ENCODE measurements around the gene VDAC1. TPM values are rescaled to one million over a fixed set of nuclear protein-coding genes. Genes with fewer than 3 reads are reported as not detected.

VDAC1 gene
- total and polyA plus RNA-seq, 2 of the 8 experiments (the other 6 are each of a cell fraction or from before 2014, with no cell fraction given): 111 to 301 TPM

DNA sequence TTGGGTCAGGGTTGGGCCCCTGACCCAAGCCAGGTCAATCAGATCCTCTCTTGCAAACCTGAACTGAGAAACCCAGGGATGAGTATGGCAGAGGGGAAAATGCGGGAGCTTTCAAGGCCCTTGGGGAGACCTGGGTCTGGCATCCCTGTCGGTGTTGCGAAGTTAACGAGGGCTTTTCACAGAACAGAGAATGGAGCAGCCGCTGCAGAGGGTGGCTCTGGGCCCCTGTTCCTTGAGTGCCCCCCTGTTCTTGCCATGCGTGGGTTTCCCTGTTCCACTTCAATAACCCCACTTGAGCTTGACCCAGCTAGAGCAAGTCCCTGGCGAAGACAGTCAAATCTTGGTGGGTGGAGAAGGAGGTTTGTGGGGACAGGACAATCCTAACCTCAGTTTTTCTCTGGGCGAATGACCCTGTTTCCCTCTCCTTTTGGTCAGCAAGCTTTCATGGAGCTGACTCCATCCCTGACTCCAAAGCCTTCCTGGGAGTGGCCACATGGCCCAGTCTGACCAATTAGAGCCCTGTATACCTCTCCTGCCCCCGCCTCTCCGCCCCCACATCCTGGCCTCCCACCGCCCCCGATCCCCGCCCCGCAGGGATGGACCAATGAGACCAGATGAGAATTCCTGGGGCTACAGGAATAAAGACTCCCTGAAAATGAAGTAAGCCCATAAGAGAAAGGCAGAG lies 2.9 kb upstream of the VDAC1 start:
- H3K4me2 ChIP-seq (ENCODE audit: insufficient read depth in 1 of 2, low read depth in 2 of 2, low read length in 2 of 2): peak overlapping the region; percentile 31 to 40; a peak in 2 of 4 replicates

More for the DNA sequence above, 2.9 kb upstream of the VDAC1 start:
- Histone ChIP-seq H2BK20ac (ENCODE audit: low read length) (no peak overlapping the region), H2BK15ac (ENCODE audit: low read length) (no peak overlapping the region), H2BK12ac (ENCODE audit: low read depth, low read length) (no peak overlapping the region; the same call in 1 of the 2 replicates), H2AFZ (ENCODE audit: low read length) (peak overlapping the region; percentile 79), H3K79me2 (ENCODE audit: control insufficient read depth in 1 of 2, insufficient read depth in 2 of 2, low read length in 2 of 2) (peaks cover 15 to 17% of the 10 kb centered on the region in 2 experiments), H3K18ac (ENCODE audit: extremely low read depth, low read length) (no peak overlapping the region; the same call in 1 of the 2 replicates), H3K79me1 (ENCODE audit: low read depth, low read length) (no peaks in the 10 kb centered on the region), H3K23ac (ENCODE audit: insufficient read length) (no peak overlapping the region), H3K4ac (replicated peaks; ENCODE audit: insufficient read length, low read depth, low read length) (no peak overlapping the region), H3K4me1 (replicated peaks in 1 of 4; ENCODE audit: control insufficient read depth in 3 of 4, insufficient read depth in 4 of 4, low read length in 3 of 4) (peaks cover 3 to 25% (median 14%) of the 10 kb centered on the region in 4 experiments), H3K36me3 (ENCODE audit: control insufficient read depth in 2 of 4, insufficient read depth in 4 of 4, low read length in 3 of 4) (no peaks in the 10 kb centered on the region), H2BK5ac (ENCODE audit: low read depth, low read length) (no peak overlapping the region), H3K9me3 (ENCODE audit: insufficient read depth in 2 of 2, low read depth in 1 of 2, low read length in 1 of 2) (no peaks in the 10 kb centered on the region), H4K91ac (replicated peaks; ENCODE audit: insufficient read length, low read length) (peak overlapping the region; percentile 69), H4K20me1 (replicated peaks in 1 of 2; ENCODE audit: control insufficient read depth in 1 of 2, insufficient read depth in 2 of 2, low read length in 2 of 2) (peaks cover 5% of the 10 kb centered on the region in 2 experiments), H2AK5ac (ENCODE audit: low read depth, low read length) (no peak overlapping the region), H4K5ac (ENCODE audit: insufficient read length, low read depth, low read length) (peak overlapping the region; percentile 27), H3K27ac (ENCODE audit: low read depth, low read length) (no peak overlapping the region), H2BK120ac (replicated peaks; ENCODE audit: low read depth, low read length) (no peak overlapping the region), H3K23me2 (ENCODE audit: low read depth, low read length) (peaks cover 16% of the 10 kb centered on the region), H3K56ac (replicated peaks; ENCODE audit: insufficient read length, low read depth, low read length) (no peak overlapping the region), H3K4me3 (ENCODE audit: extremely low read depth in 1 of 4, insufficient read depth in 2 of 4, low read depth in 3 of 4, low read length in 4 of 4) (peak overlapping the region in 1 of 4 experiments; percentile 32; a peak in 1 of 8 replicates), H3K14ac (ENCODE audit: insufficient read length) (no peak overlapping the region), H4K8ac (ENCODE audit: extremely low read depth, insufficient read depth, low read length) (no peak overlapping the region; the same call in 1 of the 2 replicates), H3K27me3 (replicated peaks in 1 of 4; ENCODE audit: control insufficient read depth in 3 of 4, extremely low read depth in 1 of 4, insufficient read depth in 3 of 4, low read length in 3 of 4) (no peaks in the 10 kb centered on the region), H3K9ac (replicated peaks in 1 of 4; ENCODE audit: extremely low read depth in 1 of 4, low read depth in 3 of 4, low read length in 3 of 4) (no peak overlapping the region)
- FAIRE-seq (no peak), DNase-seq (ENCODE audit: low read depth in 1 of 2, low spot score in 2 of 2) (peak in 1 of 2 experiments; percentile 78)
- 70% methylated on average over 12 of the region's 14 CpGs; no CpG with 5 or more reads in 1 of the 2 experiments for WGBS, 2 experiments (ENCODE audit: extremely low coverage in 1 of 2, insufficient coverage in 1 of 2, insufficient read length in 1 of 2, insufficient replicate concordance in 2 of 2, low coverage in 1 of 2, low lambda C conversion rate in 2 of 2, missing lambda C conversion rate in 1 of 2)
- ChIA-PET CTCF (ENCODE audit: partially characterized antibody) (interaction anchor here (0.6 to 2.2 kb wide), 10 partner anchors 9 to 1484 kb away, joined by 3 to 12 read pairs (median 6); no protein-coding TSS in a partner anchor), POLR2A (ENCODE audit: partially characterized antibody) (interaction anchor here (1.1 to 1.4 kb wide), 2 partner anchors 8 to 31 kb away, joined by 3 read pairs; no protein-coding TSS in a partner anchor)
- peak; percentile 88; the same call in 1 of the 2 replicates for TF ChIP-seq EGR1 (IDR thresholded peaks at IDR 0.05; ENCODE audit: borderline replicate concordance, low read depth, low read length)
- TF ChIP-seq CTBP2 (IDR thresholded peaks at IDR 0.05; ENCODE audit: borderline replicate concordance, insufficient read depth, insufficient read length, low read length): no peak
- TF ChIP-seq, protein P1, sequence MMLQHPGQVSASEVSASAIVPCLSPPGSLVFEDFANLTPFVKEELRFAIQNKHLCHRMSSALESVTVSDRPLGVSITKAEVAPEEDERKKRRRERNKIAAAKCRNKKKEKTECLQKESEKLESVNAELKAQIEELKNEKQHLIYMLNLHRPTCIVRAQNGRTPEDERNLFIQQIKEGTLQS (IDR thresholded peaks at IDR 0.05; ENCODE audit: insufficient read depth, low read depth, low read length): peak; percentile 52; the same call in 1 of the 2 replicates
- TF ChIP-seq, protein P2, sequence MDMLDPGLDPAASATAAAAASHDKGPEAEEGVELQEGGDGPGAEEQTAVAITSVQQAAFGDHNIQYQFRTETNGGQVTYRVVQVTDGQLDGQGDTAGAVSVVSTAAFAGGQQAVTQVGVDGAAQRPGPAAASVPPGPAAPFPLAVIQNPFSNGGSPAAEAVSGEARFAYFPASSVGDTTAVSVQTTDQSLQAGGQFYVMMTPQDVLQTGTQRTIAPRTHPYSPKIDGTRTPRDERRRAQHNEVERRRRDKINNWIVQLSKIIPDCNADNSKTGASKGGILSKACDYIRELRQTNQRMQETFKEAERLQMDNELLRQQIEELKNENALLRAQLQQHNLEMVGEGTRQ (IDR thresholded peaks at IDR 0.05; ENCODE audit: low read length): peak; percentile 85

Measured in H1 (cell line).